ENCODE results near the gene MLXIPL. TPM values are rescaled to one million over a fixed set of nuclear protein-coding genes. Genes with fewer than 3 reads are reported as not detected.

The MLXIPL gene
- total RNA-seq, 1 experiment from 2014 or later = 19.8 TPM

DNA sequence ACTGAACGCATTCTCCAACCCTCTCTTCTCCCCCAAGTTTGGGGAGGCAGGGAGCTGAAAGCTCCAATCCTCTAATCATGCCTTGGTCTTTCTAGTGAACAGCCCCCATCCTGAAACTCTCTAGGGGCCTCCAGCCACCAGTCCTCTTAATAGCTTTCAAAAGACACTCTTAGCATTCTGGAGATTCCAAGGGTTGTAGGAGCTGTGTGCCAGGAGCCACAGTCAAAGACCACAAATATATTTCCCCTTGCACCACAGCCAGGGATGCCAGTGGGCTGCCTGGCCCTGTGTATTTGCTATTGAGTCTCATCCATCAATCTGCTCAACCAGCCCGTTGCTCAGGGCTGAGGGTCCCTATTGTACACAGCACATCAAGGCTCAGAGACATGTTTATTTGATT is 18.5 kb upstream of the MLXIPL start:
- BruUV-seq (replicated peaks) = no TSS peak
- Histone ChIP-seq H3K27me3 (replicated peaks; ENCODE audit: control insufficient read depth, insufficient read depth, low read length) (no peaks in the 10 kb centered on the region), H3K4me3 (ENCODE audit: low read depth, low read length) (no peak overlapping the region), H3K4me1 (no peaks in the 10 kb centered on the region; the same call in 1 of the 2 replicates), H3K36me3 (ENCODE audit: control insufficient read depth, insufficient read depth, low read length) (no peaks in the 10 kb centered on the region), H3K9me3 (peaks cover 12% of the 10 kb centered on the region)
- intact Hi-C loops (cut with micrococcal nuclease; ENCODE audit: unreplicated experiment) = no loop called here
- Mint-ChIP-seq H3K9me3 (ENCODE audit: unreplicated experiment) (peaks cover 9% of the 10 kb centered on the region), H3K27ac (ENCODE audit: unreplicated experiment) (no peak overlapping the region), H3K36me3 (ENCODE audit: insufficient read depth, unreplicated experiment) (no peaks in the 10 kb centered on the region), H3K4me1 (ENCODE audit: low read depth, unreplicated experiment) (no peaks in the 10 kb centered on the region), H3K4me3 (ENCODE audit: unreplicated experiment) (no peak overlapping the region), H3K27me3 (ENCODE audit: insufficient read depth, unreplicated experiment) (no peaks in the 10 kb centered on the region)
- no peak for DNase-seq
- POLR2A ChIA-PET = no interaction called here
- CTCF ChIA-PET = no interaction called here
- TF ChIP-seq CTCF (IDR thresholded peaks at IDR 0.05; ENCODE audit: insufficient read depth in 1 of 2, low read depth in 1 of 2, low read length in 1 of 2, severe bottlenecking in 1 of 2, unreplicated experiment in 1 of 2) = no peak

GRCh38 chr7:73638911-73639310 is 14.6 kb upstream of the MLXIPL start:
- H3K36me3 ChIP-seq (ENCODE audit: control insufficient read depth, insufficient read depth, low read length) = no peaks in the 10 kb centered on the region
- ChIA-PET POLR2A (no interaction called here), CTCF (no interaction called here)
- BruUV-seq (replicated peaks) = no TSS peak
- H3K4me3 ChIP-seq (ENCODE audit: low read depth, low read length) = no peak overlapping the region
- no peaks in the 10 kb centered on the region for H3K27me3 ChIP-seq (replicated peaks; ENCODE audit: control insufficient read depth, insufficient read depth, low read length)
- no peak for TF ChIP-seq CTCF (IDR thresholded peaks at IDR 0.05; ENCODE audit: insufficient read depth in 1 of 2, low read depth in 1 of 2, low read length in 1 of 2, severe bottlenecking in 1 of 2, unreplicated experiment in 1 of 2)
- Mint-ChIP-seq H3K27me3 (ENCODE audit: insufficient read depth, unreplicated experiment) (no peaks in the 10 kb centered on the region), H3K36me3 (ENCODE audit: insufficient read depth, unreplicated experiment) (no peaks in the 10 kb centered on the region), H3K4me1 (ENCODE audit: low read depth, unreplicated experiment) (no peaks in the 10 kb centered on the region), H3K9me3 (ENCODE audit: unreplicated experiment) (peaks cover 9% of the 10 kb centered on the region), H3K27ac (ENCODE audit: unreplicated experiment) (no peak overlapping the region), H3K4me3 (ENCODE audit: unreplicated experiment) (no peak overlapping the region)
- intact Hi-C loops (cut with micrococcal nuclease; ENCODE audit: unreplicated experiment) = no loop called here
- H3K4me1 ChIP-seq = no peaks in the 10 kb centered on the region; the same call in 1 of the 2 replicates
- DNase-seq = no peak
- peaks cover 12% of the 10 kb centered on the region for H3K9me3 ChIP-seq

- no peaks in the 10 kb centered on the region for H3K9me3 Mint-ChIP-seq (ENCODE audit: unreplicated experiment)
- no peaks in the 10 kb centered on the region; the same call in 1 of the 2 replicates for H3K4me1 ChIP-seq
- no peak overlapping the region for H3K27ac Mint-ChIP-seq (ENCODE audit: unreplicated experiment)
- H3K36me3 ChIP-seq (ENCODE audit: control insufficient read depth, insufficient read depth, low read length) = no peaks in the 10 kb centered on the region
- ChIA-PET POLR2A (no interaction called here), CTCF (no interaction called here)
- no peak overlapping the region for H3K4me3 ChIP-seq (ENCODE audit: low read depth, low read length)
- H3K27me3 Mint-ChIP-seq (ENCODE audit: insufficient read depth, unreplicated experiment) = no peaks in the 10 kb centered on the region
- no peaks in the 10 kb centered on the region for H3K9me3 ChIP-seq
- no peaks in the 10 kb centered on the region for H3K36me3 Mint-ChIP-seq (ENCODE audit: insufficient read depth, unreplicated experiment)
- no peak for DNase-seq
- BruUV-seq (replicated peaks) = no TSS peak
- TF ChIP-seq CTCF (IDR thresholded peaks at IDR 0.05; ENCODE audit: insufficient read depth in 1 of 2, low read depth in 1 of 2, low read length in 1 of 2, severe bottlenecking in 1 of 2, unreplicated experiment in 1 of 2) = no peak
- intact Hi-C loops (cut with micrococcal nuclease; ENCODE audit: unreplicated experiment) = no loop called here
- H3K27me3 ChIP-seq (replicated peaks; ENCODE audit: control insufficient read depth, insufficient read depth, low read length) = no peaks in the 10 kb centered on the region
- no peaks in the 10 kb centered on the region for H3K4me1 Mint-ChIP-seq (ENCODE audit: low read depth, unreplicated experiment)
- no peak overlapping the region for H3K4me3 Mint-ChIP-seq (ENCODE audit: unreplicated experiment)
Observed at GRCh38 chr7:73635428-73636200, 11.3 kb upstream of the MLXIPL start.
